Smooth muscle cell (in vitro differentiated cells): ENCODE results near the gene IL1B. TPM values are rescaled to one million over a fixed set of nuclear protein-coding genes. Genes with fewer than 3 reads are reported as not detected.

Experiments used
- DNase-seq: peaks from one replicate; lab custom pipeline; 2025; ENCODE audit not compliant: unreplicated experiment; lab: John Stamatoyannopoulos, UW
- H2AFZ ChIP-seq: fragments of 200-600 bp; sonication (generic); 2 replicates; pipeline ENCODE4 v1.6.0; 2016; ENCODE audit warnings: antibody characterized with exemption, low read depth, mild to moderate bottlenecking
- H3F3A ChIP-seq: fragments of 200-600 bp; sonication (generic); 2 replicates; pipeline ENCODE4 v1.6.0; 2017; ENCODE audit warnings: antibody characterized with exemption, low read depth
- H3K27ac ChIP-seq: fragments of 200-600 bp; sonication (generic); 2 replicates; pipeline ENCODE4 v1.5.1; 2016; ENCODE audit warnings: low read depth, mild to moderate bottlenecking
- H3K27me3 ChIP-seq: fragments of 200-600 bp; sonication (generic); 2 replicates; pipeline ENCODE4 v1.6.1; 2016; ENCODE audit warnings: low read depth, mild to moderate bottlenecking
- H3K36me3 ChIP-seq: fragments of 200-600 bp; sonication (generic); 2 replicates; pipeline ENCODE4 v1.5.1; 2016; ENCODE audit warnings: low read depth
- H3K4me1 ChIP-seq: fragments of 200-600 bp; sonication (generic); 2 replicates; pipeline ENCODE4 v1.5.1; 2016; ENCODE audit warnings: low read depth
- H3K4me2 ChIP-seq: fragments of 200-600 bp; sonication (generic); 2 replicates; pipeline ENCODE4 v1.6.0; 2016; ENCODE audit warnings: mild to moderate bottlenecking
- H3K4me3 ChIP-seq: fragments of 200-600 bp; sonication (generic); 2 replicates; pipeline ENCODE4 v1.5.1; 2016; ENCODE audit warnings: mild to moderate bottlenecking
- H3K79me2 ChIP-seq: fragments of 200-600 bp; sonication (generic); 2 replicates; pipeline ENCODE4 v1.6.0; 2016; ENCODE audit warnings: low read depth, mild to moderate bottlenecking
- H3K9ac ChIP-seq: fragments of 200-600 bp; sonication (generic); 2 replicates; pipeline ENCODE4 v1.6.0; 2016; ENCODE audit warnings: low read depth
- H3K9me3 ChIP-seq: fragments of 200-600 bp; sonication (generic); replicated peaks from 2 replicates; pipeline ENCODE4 v1.5.1; 2016; ENCODE audit warnings: low read depth
- H4K20me1 ChIP-seq: fragments of 200-600 bp; sonication (generic); 2 replicates; pipeline ENCODE4 v1.6.0; 2016; ENCODE audit warnings: low read depth
- CTCF ChIP-seq: fragments of 200-600 bp; sonication (generic); IDR thresholded peaks from 2 replicates; pipeline ENCODE4 v1.5.1; 2017; ENCODE audit warnings: borderline replicate concordance, mild to moderate bottlenecking, antibody characterized with exemption; ENCODE audit not compliant: insufficient read depth, poor library complexity, severe bottlenecking
- WGBS: methylation state at CpG from one replicate; pipeline ENCODE4 v1.1.7; 2016; ENCODE audit warnings: low lambda C conversion rate; 5-methylcytosine and 5-hydroxymethylcytosine counted together
- polyA plus RNA-seq: library from polyadenylated mRNA; unstranded; fragments of >200 nt; fragmentation: Nextera tagmentation; extraction: Ambion mirVana; gene quantifications from 2 replicates; pipeline ENCODE4 v1.2.1, GENCODE V29; 2016
- total RNA-seq: library from RNA; depleted of rRNA; stranded (reverse); fragments of >200 nt; gene quantifications from 2 replicates; pipeline ENCODE4 v1.2.3, GENCODE V29; 2014

Gene IL1B
- total RNA-seq (not detected in 2 replicates), polyA plus RNA-seq (not detected in 2 replicates)

- 37% methylated on average over 4 of the region's 4 CpGs for WGBS
- H3K9me3 ChIP-seq: no peaks in the 10 kb centered on the region
Measured at GRCh38 chr2:112836695-112837117, at the start of gene IL1B. Gene IL1B, minus strand, starts transcription at chr2:112836779. Its CDS starts 550 bp downstream, at chr2:112836229.

GRCh38 chr2:112886291-112886690, 49.7 kb upstream of the IL1B start:
- H4K20me1 ChIP-seq: no peaks in the 10 kb centered on the region
- H3K9ac ChIP-seq: no peak overlapping the region
- DNase-seq: no peak
- no peaks in the 10 kb centered on the region for H3K9me3 ChIP-seq
- H3K4me2 ChIP-seq: no peak overlapping the region
- TF ChIP-seq CTCF: no peak
- no peak overlapping the region for H3K27ac ChIP-seq
- peaks cover 10% of the 10 kb centered on the region for H3F3A ChIP-seq
- H3K4me1 ChIP-seq: no peaks in the 10 kb centered on the region
- no peak overlapping the region for H3K4me3 ChIP-seq
- no peak overlapping the region for H2AFZ ChIP-seq
- H3K79me2 ChIP-seq: no peaks in the 10 kb centered on the region
- no peaks in the 10 kb centered on the region for H3K27me3 ChIP-seq
- H3K36me3 ChIP-seq: no peaks in the 10 kb centered on the region
- WGBS: 75% methylated on average over 2 of the region's 2 CpGs

More at GRCh38 chr2:112836695-112837117, at the start of gene IL1B:
- no peak for DNase-seq
- H3K27ac ChIP-seq: no peak within 1 kb of the TSS
- H3F3A ChIP-seq: no peaks in the 10 kb centered on the region
- H2AFZ ChIP-seq: peak within 1 kb of the TSS; percentile 48
- no peak for TF ChIP-seq CTCF
- no peak within 1 kb of the TSS for H3K9ac ChIP-seq
- no peaks in the 10 kb centered on the region for H3K4me1 ChIP-seq
- peak within 1 kb of the TSS; percentile 3 for H3K4me2 ChIP-seq
- no peaks in the 10 kb centered on the region for H3K79me2 ChIP-seq
- H4K20me1 ChIP-seq: no peaks in the 10 kb centered on the region
- H3K27me3 ChIP-seq: no peaks in the 10 kb centered on the region
- no peak within 1 kb of the TSS for H3K4me3 ChIP-seq
- no peaks in the 10 kb centered on the region for H3K36me3 ChIP-seq

GRCh38 chr2:112885506-112885902, 48.9 kb upstream of the IL1B start:
- Histone ChIP-seq H2AFZ (no peak overlapping the region), H3K27ac (no peak overlapping the region), H3K4me2 (no peak overlapping the region), H3K4me3 (no peak overlapping the region), H3K9me3 (no peaks in the 10 kb centered on the region), H3K79me2 (no peaks in the 10 kb centered on the region), H3F3A (peaks cover 16% of the 10 kb centered on the region), H4K20me1 (no peaks in the 10 kb centered on the region), H3K4me1 (no peaks in the 10 kb centered on the region), H3K27me3 (no peaks in the 10 kb centered on the region), H3K9ac (no peak overlapping the region), H3K36me3 (no peaks in the 10 kb centered on the region)
- no peak for DNase-seq
- 80% methylated on average over 4 of the region's 4 CpGs for WGBS
- TF ChIP-seq CTCF: no peak

- no peak overlapping the region for H3K27ac ChIP-seq
- no peaks in the 10 kb centered on the region for H3K4me1 ChIP-seq
- peaks cover 17% of the 10 kb centered on the region for H3F3A ChIP-seq
- H3K4me3 ChIP-seq: no peak overlapping the region
- H3K79me2 ChIP-seq: no peaks in the 10 kb centered on the region
- no peaks in the 10 kb centered on the region for H3K36me3 ChIP-seq
- H3K9me3 ChIP-seq: no peaks in the 10 kb centered on the region
- H3K9ac ChIP-seq: no peak overlapping the region
- H4K20me1 ChIP-seq: no peaks in the 10 kb centered on the region
- DNase-seq: no peak
- H3K27me3 ChIP-seq: no peaks in the 10 kb centered on the region
- 51% methylated on average over 6 of the region's 6 CpGs for WGBS
- TF ChIP-seq CTCF: peak; percentile 67
- H2AFZ ChIP-seq: no peak overlapping the region
- no peak overlapping the region for H3K4me2 ChIP-seq
Measured at GRCh38 chr2:112884869-112885505, 48.4 kb upstream of the IL1B start.
